ENCODE measurements around the gene MYCBP2.

Gene MYCBP2

GRCh38 chr13:77093735-77094134 is 233.2 kb downstream of the MYCBP2 start:
- no peak for DNase-seq (ENCODE audit: low read depth in 2 of 2)

- DNase-seq (ENCODE audit: low read depth in 2 of 2) = no peak
These were observed 242.1 kb downstream of the MYCBP2 start for GRCh38 chr13:77084755-77085154.

- no peak for DNase-seq (ENCODE audit: low read depth in 2 of 2)
These were observed 246.9 kb downstream of the MYCBP2 start for GRCh38 chr13:77079902-77080413.

- DNase-seq (ENCODE audit: low read depth in 2 of 2) = no peak
These were observed 259.4 kb downstream of the MYCBP2 start for GRCh38 chr13:77067519-77067918.

- no peak for DNase-seq (ENCODE audit: low read depth in 2 of 2)
These were observed 261.3 kb downstream of the MYCBP2 start for GRCh38 chr13:77065461-77066147.

GRCh38 chr13:77062097-77062496 is 264.8 kb downstream of the MYCBP2 start:
- DNase-seq (ENCODE audit: low read depth in 2 of 2) = no peak

GRCh38 chr13:77061362-77061761 is 265.5 kb downstream of the MYCBP2 start:
- no peak for DNase-seq (ENCODE audit: low read depth in 2 of 2)

- DNase-seq (ENCODE audit: low read depth in 2 of 2) = no peak
These were observed 270.0 kb downstream of the MYCBP2 start for GRCh38 chr13:77056886-77057285.

GRCh38 chr13:77056382-77056781 is 270.5 kb downstream of the MYCBP2 start:
- no peak for DNase-seq (ENCODE audit: low read depth in 2 of 2)

GRCh38 chr13:77055158-77055557 is 271.7 kb downstream of the MYCBP2 start:
- no peak for DNase-seq (ENCODE audit: low read depth in 2 of 2)

GRCh38 chr13:77053192-77053591 is 273.7 kb downstream of the MYCBP2 start:
- DNase-seq (ENCODE audit: low read depth in 2 of 2) = no peak

GRCh38 chr13:77048681-77049080 is 278.2 kb downstream of the MYCBP2 start:
- DNase-seq (ENCODE audit: low read depth in 2 of 2) = no peak

GRCh38 chr13:77047649-77048343 is 279.1 kb downstream of the MYCBP2 start:
- DNase-seq (ENCODE audit: low read depth in 2 of 2) = no peak

- no peak for DNase-seq (ENCODE audit: low read depth in 2 of 2)
These were observed 284.2 kb downstream of the MYCBP2 start for GRCh38 chr13:77042566-77043177.

- DNase-seq (ENCODE audit: low read depth in 2 of 2) = no peak
These were observed 286.1 kb downstream of the MYCBP2 start for GRCh38 chr13:77040835-77041234.

GRCh38 chr13:77040076-77040475 is 286.8 kb downstream of the MYCBP2 start:
- no peak for DNase-seq (ENCODE audit: low read depth in 2 of 2)

- no peak for DNase-seq (ENCODE audit: low read depth in 2 of 2)
These were observed 287.9 kb downstream of the MYCBP2 start for GRCh38 chr13:77038907-77039480.

- DNase-seq (ENCODE audit: low read depth in 2 of 2) = no peak
These were observed 290.6 kb downstream of the MYCBP2 start for GRCh38 chr13:77036279-77036678.

- no peak for DNase-seq (ENCODE audit: low read depth in 2 of 2)
These were observed 292.0 kb downstream of the MYCBP2 start for GRCh38 chr13:77034881-77035280.

- DNase-seq (ENCODE audit: low read depth in 2 of 2) = no peak
These were observed 293.1 kb downstream of the MYCBP2 start for GRCh38 chr13:77033717-77034302.

- no peak for DNase-seq (ENCODE audit: low read depth in 2 of 2)
These were observed 295.1 kb downstream of the MYCBP2 start for GRCh38 chr13:77031656-77032243.

- no peak for DNase-seq (ENCODE audit: low read depth in 2 of 2)
These were observed 297.5 kb downstream of the MYCBP2 start for GRCh38 chr13:77029436-77029835.
